Measurements from ENCODE around the gene DLG2.

DLG2 gene

GRCh38 chr11:84012171-84012826, 1614.8 kb downstream of the DLG2 start:
- no peak for DNase-seq (ENCODE audit: insufficient read length, low spot score)
- TF ChIP-seq PAX5 (IDR thresholded peaks at IDR 0.05; ENCODE audit: insufficient read depth, low read length, severe bottlenecking) (no peak), POLR2A (IDR thresholded peaks at IDR 0.05; ENCODE audit: low read depth, low read length) (no peak), POU2F2 (IDR thresholded peaks at IDR 0.05; ENCODE audit: low read depth, low read length) (no peak), TAF1 (IDR thresholded peaks at IDR 0.05; ENCODE audit: low read depth, low read length) (no peak), POLR2AphosphoS5 (IDR thresholded peaks at IDR 0.05; ENCODE audit: low read depth, low read length) (no peak)
- FAIRE-seq: no peak

GRCh38 chr11:84003181-84003580, 1624.0 kb downstream of the DLG2 start:
- no peak for DNase-seq (ENCODE audit: insufficient read length, low spot score)
- FAIRE-seq: no peak
- TF ChIP-seq POU2F2 (IDR thresholded peaks at IDR 0.05; ENCODE audit: low read depth, low read length) (no peak), TAF1 (IDR thresholded peaks at IDR 0.05; ENCODE audit: low read depth, low read length) (no peak), POLR2A (IDR thresholded peaks at IDR 0.05; ENCODE audit: low read depth, low read length) (no peak), SPI1 (IDR thresholded peaks at IDR 0.05; ENCODE audit: low read depth, low read length) (no peak), PAX5 (IDR thresholded peaks at IDR 0.05; ENCODE audit: insufficient read depth, low read length, severe bottlenecking) (no peak), POLR2AphosphoS5 (IDR thresholded peaks at IDR 0.05; ENCODE audit: low read depth, low read length) (no peak)

GRCh38 chr11:83998921-83999320, 1628.2 kb downstream of the DLG2 start:
- FAIRE-seq: no peak
- no peak for DNase-seq (ENCODE audit: insufficient read length, low spot score)
- TF ChIP-seq POU2F2 (IDR thresholded peaks at IDR 0.05; ENCODE audit: low read depth, low read length): no peak
- TF ChIP-seq POLR2A (IDR thresholded peaks at IDR 0.05; ENCODE audit: low read depth, low read length): no peak
- no peak for TF ChIP-seq TAF1 (IDR thresholded peaks at IDR 0.05; ENCODE audit: low read depth, low read length)
- TF ChIP-seq POLR2AphosphoS5 (IDR thresholded peaks at IDR 0.05; ENCODE audit: low read depth, low read length): no peak
- TF ChIP-seq PAX5 (IDR thresholded peaks at IDR 0.05; ENCODE audit: insufficient read depth, low read length, severe bottlenecking): no peak
- TF ChIP-seq SPI1 (IDR thresholded peaks at IDR 0.05; ENCODE audit: low read depth, low read length): no peak

- FAIRE-seq: no peak
- TF ChIP-seq POLR2AphosphoS5 (IDR thresholded peaks at IDR 0.05; ENCODE audit: low read depth, low read length) (no peak), TAF1 (IDR thresholded peaks at IDR 0.05; ENCODE audit: low read depth, low read length) (no peak)
- no peak for DNase-seq (ENCODE audit: insufficient read length, low spot score)
These were observed 1636.9 kb downstream of the DLG2 start for GRCh38 chr11:83990160-83990733.

GRCh38 chr11:83982825-83983224, 1644.3 kb downstream of the DLG2 start:
- DNase-seq (ENCODE audit: insufficient read length, low spot score): no peak

GRCh38 chr11:83979593-83979992, 1647.6 kb downstream of the DLG2 start:
- no peak for FAIRE-seq
- no peak for DNase-seq (ENCODE audit: insufficient read length, low spot score)
- no peak for TF ChIP-seq POLR2A (IDR thresholded peaks at IDR 0.05; ENCODE audit: low read depth, low read length)
- no peak for TF ChIP-seq POLR2AphosphoS5 (IDR thresholded peaks at IDR 0.05; ENCODE audit: low read depth, low read length)
- TF ChIP-seq POU2F2 (IDR thresholded peaks at IDR 0.05; ENCODE audit: low read depth, low read length): no peak
- TF ChIP-seq PAX5 (IDR thresholded peaks at IDR 0.05; ENCODE audit: insufficient read depth, low read length, severe bottlenecking): no peak
- TF ChIP-seq SPI1 (IDR thresholded peaks at IDR 0.05; ENCODE audit: low read depth, low read length): no peak
- TF ChIP-seq TAF1 (IDR thresholded peaks at IDR 0.05; ENCODE audit: low read depth, low read length): no peak

More at GRCh38 chr11:83982825-83983224, 1644.3 kb downstream of the DLG2 start:
- TF ChIP-seq PAX5 (IDR thresholded peaks at IDR 0.05; ENCODE audit: insufficient read depth, low read length, severe bottlenecking) (no peak), SPI1 (IDR thresholded peaks at IDR 0.05; ENCODE audit: low read depth, low read length) (no peak), POU2F2 (IDR thresholded peaks at IDR 0.05; ENCODE audit: low read depth, low read length) (no peak), POLR2A (IDR thresholded peaks at IDR 0.05; ENCODE audit: low read depth, low read length) (no peak), TAF1 (IDR thresholded peaks at IDR 0.05; ENCODE audit: low read depth, low read length) (no peak), POLR2AphosphoS5 (IDR thresholded peaks at IDR 0.05; ENCODE audit: low read depth, low read length) (no peak)
- no peak for FAIRE-seq

- FAIRE-seq: no peak
- TF ChIP-seq POU2F2 (IDR thresholded peaks at IDR 0.05; ENCODE audit: low read depth, low read length) (no peak), PAX5 (IDR thresholded peaks at IDR 0.05; ENCODE audit: insufficient read depth, low read length, severe bottlenecking) (no peak), TAF1 (IDR thresholded peaks at IDR 0.05; ENCODE audit: low read depth, low read length) (no peak), SPI1 (IDR thresholded peaks at IDR 0.05; ENCODE audit: low read depth, low read length) (no peak), POLR2A (IDR thresholded peaks at IDR 0.05; ENCODE audit: low read depth, low read length) (no peak), POLR2AphosphoS5 (IDR thresholded peaks at IDR 0.05; ENCODE audit: low read depth, low read length) (no peak)
- no peak for DNase-seq (ENCODE audit: insufficient read length, low spot score)
These were observed 1648.2 kb downstream of the DLG2 start for GRCh38 chr11:83978942-83979341.

GRCh38 chr11:83976086-83976485, 1651.1 kb downstream of the DLG2 start:
- DNase-seq (ENCODE audit: insufficient read length, low spot score) (no peak), FAIRE-seq (no peak)
- TF ChIP-seq POU2F2 (IDR thresholded peaks at IDR 0.05; ENCODE audit: low read depth, low read length) (no peak), SPI1 (IDR thresholded peaks at IDR 0.05; ENCODE audit: low read depth, low read length) (no peak), TAF1 (IDR thresholded peaks at IDR 0.05; ENCODE audit: low read depth, low read length) (no peak), POLR2AphosphoS5 (IDR thresholded peaks at IDR 0.05; ENCODE audit: low read depth, low read length) (no peak), PAX5 (IDR thresholded peaks at IDR 0.05; ENCODE audit: insufficient read depth, low read length, severe bottlenecking) (no peak), POLR2A (IDR thresholded peaks at IDR 0.05; ENCODE audit: low read depth, low read length) (no peak)

- no peak for TF ChIP-seq PAX5 (IDR thresholded peaks at IDR 0.05; ENCODE audit: insufficient read depth, low read length, severe bottlenecking)
- no peak for TF ChIP-seq SPI1 (IDR thresholded peaks at IDR 0.05; ENCODE audit: low read depth, low read length)
- TF ChIP-seq POLR2AphosphoS5 (IDR thresholded peaks at IDR 0.05; ENCODE audit: low read depth, low read length): no peak
- no peak for TF ChIP-seq POU2F2 (IDR thresholded peaks at IDR 0.05; ENCODE audit: low read depth, low read length)
- no peak for TF ChIP-seq POLR2A (IDR thresholded peaks at IDR 0.05; ENCODE audit: low read depth, low read length)
- no peak for TF ChIP-seq TAF1 (IDR thresholded peaks at IDR 0.05; ENCODE audit: low read depth, low read length)
- DNase-seq (ENCODE audit: insufficient read length, low spot score): no peak
- no peak for FAIRE-seq
These were observed 1654.6 kb downstream of the DLG2 start for GRCh38 chr11:83972536-83972935.

Data from GM12891 (cell line).